ENCODE measurements around the gene PDE7B. TPM values are rescaled to one million over a fixed set of nuclear protein-coding genes. Genes with fewer than 3 reads are reported as not detected.

The PDE7B gene
- polyA plus RNA-seq, 1 of the 3 experiments (the other 2 are of a cell fraction), result 1.9 TPM

- Histone ChIP-seq H3K4me1 (ENCODE audit: control insufficient read depth in 1 of 2, insufficient read depth in 2 of 2, low read depth in 1 of 2, low read length in 1 of 2) (no peaks in the 10 kb centered on the region; a peak in 2 of 4 replicates), H3F3A (replicated peaks; ENCODE audit: insufficient read depth) (peaks cover 3% of the 10 kb centered on the region), H3K27me3 (ENCODE audit: insufficient read depth) (no peaks in the 10 kb centered on the region), H3K9ac (no peak overlapping the region), H2AFZ (ENCODE audit: low read depth) (no peak overlapping the region), H3K27ac (ENCODE audit: low read depth in 2 of 2, low read length in 1 of 2) (peak overlapping the region in 1 of 2 experiments; percentile 59; a peak in 2 of 4 replicates), H3K36me3 (replicated peaks in 1 of 2; ENCODE audit: control insufficient read depth in 1 of 2, insufficient read depth in 2 of 2, low read length in 1 of 2) (no peaks in the 10 kb centered on the region), H3K9me3 (no peaks in the 10 kb centered on the region), H4K20me1 (ENCODE audit: insufficient read depth) (no peaks in the 10 kb centered on the region), H3K79me2 (ENCODE audit: insufficient read depth) (no peaks in the 10 kb centered on the region), H3K4me3 (ENCODE audit: low read depth in 2 of 2, low read length in 1 of 2) (no peak overlapping the region), H3K4me2 (no peak overlapping the region), H3K9me2 (no peaks in the 10 kb centered on the region)
- 65% methylated on average over 1 of the region's 1 CpG for WGBS (ENCODE audit: low lambda C conversion rate)
- ChIA-PET CTCF (interaction anchor here (1.1 kb wide), 1 partner anchor 355 kb away, joined by 3 read pairs; no protein-coding TSS in a partner anchor), POLR2A (no interaction called here)
- no peak for DNase-seq
- no peak for TF ChIP-seq FOXJ3 (CRISPR knock-in tag; IDR thresholded peaks at IDR 0.05)
- peak; percentile 51 for TF ChIP-seq PBX3 (IDR thresholded peaks at IDR 0.05)
- peak; percentile 28; the same call in 1 of the 2 replicates for TF ChIP-seq TCF12 (IDR thresholded peaks at IDR 0.05)
- 0 out of 2 replicates have a peak, but pooled peaks have one; percentile 6 for TF ChIP-seq NFIC (IDR thresholded peaks at IDR 0.05; ENCODE audit: borderline replicate concordance)
These were observed 20.4 kb downstream of the PDE7B start for GRCh38 chr6:135871878-135872277.

- no peaks in the 10 kb centered on the region for H3K27me3 ChIP-seq (ENCODE audit: insufficient read depth)
- H3K27ac ChIP-seq (ENCODE audit: low read depth in 2 of 2, low read length in 1 of 2), result no peak overlapping the region
- peaks cover 3% of the 10 kb centered on the region for H3F3A ChIP-seq (replicated peaks; ENCODE audit: insufficient read depth)
- no peak for TF ChIP-seq TCF12 (IDR thresholded peaks at IDR 0.05)
- no peak for TF ChIP-seq CHD2 (IDR thresholded peaks at IDR 0.05; ENCODE audit: low read length, partially characterized antibody)
- TF ChIP-seq EZH2phosphoT487 (IDR thresholded peaks at IDR 0.05; ENCODE audit: borderline replicate concordance, low read depth), result no peak
- TF ChIP-seq PBX3 (IDR thresholded peaks at IDR 0.05), result no peak
- no peak for TF ChIP-seq MEF2A (IDR thresholded peaks at IDR 0.05; ENCODE audit: borderline replicate concordance, low read depth)
- no peak for TF ChIP-seq TAF1 (IDR thresholded peaks at IDR 0.05; ENCODE audit: borderline replicate concordance, low read depth, low read length)
- TF ChIP-seq FOXJ3 (CRISPR knock-in tag; IDR thresholded peaks at IDR 0.05), result no peak
- TF ChIP-seq RCOR1 (IDR thresholded peaks at IDR 0.05; ENCODE audit: low read length), result no peak
- no peak for TF ChIP-seq GABPA (IDR thresholded peaks at IDR 0.05; ENCODE audit: low read depth)
- TF ChIP-seq ZBTB33 (IDR thresholded peaks at IDR 0.05; ENCODE audit: borderline replicate concordance, low read depth), result no peak
- TF ChIP-seq USF1 (IDR thresholded peaks at IDR 0.05; ENCODE audit: borderline replicate concordance, low read depth), result no peak
- TF ChIP-seq SMC3 (IDR thresholded peaks at IDR 0.05; ENCODE audit: low read depth, low read length), result no peak
- no peak for TF ChIP-seq JUND (IDR thresholded peaks at IDR 0.05)
- TF ChIP-seq MAX (IDR thresholded peaks at IDR 0.05; ENCODE audit: low read depth), result no peak
- TF ChIP-seq SIN3A (IDR thresholded peaks at IDR 0.05; ENCODE audit: borderline replicate concordance, low read depth, low read length), result no peak
- TF ChIP-seq NFIC (IDR thresholded peaks at IDR 0.05; ENCODE audit: borderline replicate concordance), result no peak
- no peaks in the 10 kb centered on the region for H3K9me2 ChIP-seq
- WGBS (ENCODE audit: low lambda C conversion rate), result 86% methylated on average over 2 of the region's 2 CpGs
- no peak for DNase-seq
- H3K79me2 ChIP-seq (ENCODE audit: insufficient read depth), result no peaks in the 10 kb centered on the region
- no peaks in the 10 kb centered on the region; a peak in 2 of 4 replicates for H3K4me1 ChIP-seq (ENCODE audit: control insufficient read depth in 1 of 2, insufficient read depth in 2 of 2, low read depth in 1 of 2, low read length in 1 of 2)
- no peak overlapping the region for H3K4me2 ChIP-seq
- no peaks in the 10 kb centered on the region for H4K20me1 ChIP-seq (ENCODE audit: insufficient read depth)
- H3K9me3 ChIP-seq, result no peaks in the 10 kb centered on the region
- no peak overlapping the region for H3K4me3 ChIP-seq (ENCODE audit: low read depth in 2 of 2, low read length in 1 of 2)
- POLR2A ChIA-PET, result no interaction called here
- H3K36me3 ChIP-seq (replicated peaks in 1 of 2; ENCODE audit: control insufficient read depth in 1 of 2, insufficient read depth in 2 of 2, low read length in 1 of 2), result no peaks in the 10 kb centered on the region
- 0 out of 2 replicates have a peak overlapping the region, but pooled peaks have one; percentile 11 for H2AFZ ChIP-seq (ENCODE audit: low read depth)
- CTCF ChIA-PET, result interaction anchor here (0.6 to 1.5 kb wide), 2 partner anchors 10 to 47 kb away, joined by 3 to 4 read pairs; no protein-coding TSS in a partner anchor
- H3K9ac ChIP-seq, result no peak overlapping the region
These were observed 23.9 kb downstream of the PDE7B start for GRCh38 chr6:135875446-135875845.

All from SK-N-SH (cell line).